Glomerular visceral epithelial cell (primary cell): Measurements from ENCODE around the gene CEP95.
"Not testable (repeated sequence)": the region's sequence is repeated elsewhere in the genome, so short reads cannot be mapped to it uniquely, and the experiment has no call there.

Source experiments
- DNase-seq: peaks from one replicate; pipeline ENCODE4 v3.0.0-alpha.2; 2016; ENCODE audit errors: extremely low spot score

CEP95 gene, protein sequence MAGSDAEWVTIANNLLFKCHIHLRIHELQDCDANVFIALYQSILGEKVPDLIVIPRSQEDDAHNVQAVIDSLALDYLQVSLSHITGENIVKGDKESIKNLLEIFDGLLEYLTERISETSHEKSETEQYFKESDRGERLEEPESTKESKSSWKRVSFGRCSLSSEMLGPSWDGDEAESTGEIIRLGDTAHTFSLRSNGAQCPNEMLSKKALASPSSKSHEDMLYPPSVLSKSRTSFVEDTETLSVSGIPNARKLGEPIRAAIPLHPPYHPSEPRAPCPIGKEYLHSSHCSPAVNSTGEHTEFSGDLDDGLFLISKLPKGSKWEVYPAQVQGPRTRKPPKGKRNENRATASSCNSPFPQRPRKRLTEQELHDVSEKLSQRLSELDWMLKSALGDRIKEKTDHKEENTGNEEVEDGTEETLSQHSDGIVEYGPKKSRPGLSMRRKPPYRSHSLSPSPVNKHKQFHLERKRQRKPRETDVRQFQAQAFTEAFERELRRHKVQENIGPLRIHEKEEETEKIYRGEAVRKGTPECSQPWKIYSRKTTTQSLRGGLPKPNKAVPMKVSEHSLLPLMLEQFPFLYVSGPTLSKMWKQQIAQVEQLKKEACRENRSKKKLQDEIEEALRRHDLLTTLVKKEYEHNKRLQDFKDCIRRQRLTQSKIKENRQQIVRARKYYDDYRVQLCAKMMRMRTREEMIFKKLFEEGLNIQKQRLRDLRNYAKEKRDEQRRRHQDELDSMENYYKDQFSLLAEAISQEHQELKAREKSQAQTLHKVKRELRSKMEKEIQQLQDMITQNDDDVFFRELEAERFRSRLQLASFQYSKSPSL

DNA sequence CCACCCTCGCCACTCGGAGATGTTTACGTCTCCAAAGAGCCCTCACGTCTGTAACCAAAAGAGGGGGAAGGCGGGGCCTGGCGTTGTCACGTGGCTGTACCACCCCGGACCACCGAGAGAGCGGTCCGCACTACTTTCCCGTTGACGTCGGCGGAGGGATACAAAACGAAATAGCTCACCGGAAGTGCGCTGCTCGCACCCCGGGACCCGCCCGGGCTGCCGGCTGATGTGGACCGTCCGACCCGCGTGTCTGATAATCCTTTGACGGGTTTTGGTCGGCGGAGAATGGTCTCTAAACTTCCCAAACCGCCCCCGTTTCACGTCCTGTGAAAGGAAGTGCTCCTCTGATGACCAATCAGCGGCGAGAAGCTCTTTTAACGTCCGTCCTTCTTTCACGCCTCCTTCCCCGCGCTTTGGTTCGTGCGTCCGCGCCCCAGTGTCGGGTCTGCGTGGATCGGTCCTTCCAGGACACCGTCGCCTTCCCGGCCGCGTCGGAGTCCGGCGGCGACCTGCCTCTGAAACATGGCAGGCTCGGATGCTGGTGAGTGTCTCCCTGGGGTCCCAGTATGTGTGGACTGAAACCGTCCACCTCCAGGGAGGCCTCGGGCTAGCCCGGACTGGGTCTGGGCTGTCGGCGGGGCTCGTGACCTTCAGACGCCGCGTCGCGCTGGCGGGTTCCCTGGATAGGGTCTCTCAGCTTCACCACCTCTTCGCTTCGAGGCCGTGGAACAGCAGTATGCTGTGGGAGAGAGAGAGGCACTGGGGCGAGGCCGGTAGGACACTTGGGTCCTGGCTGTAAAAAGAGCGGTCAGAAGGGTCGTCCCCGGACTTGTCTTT, at the start of gene CEP95:
Gene CEP95 (plus strand): TSS at position 402 of the 837 bp plus-strand sequence. CDS start 121 bp downstream, at position 523.
- no peak for DNase-seq

DNA sequence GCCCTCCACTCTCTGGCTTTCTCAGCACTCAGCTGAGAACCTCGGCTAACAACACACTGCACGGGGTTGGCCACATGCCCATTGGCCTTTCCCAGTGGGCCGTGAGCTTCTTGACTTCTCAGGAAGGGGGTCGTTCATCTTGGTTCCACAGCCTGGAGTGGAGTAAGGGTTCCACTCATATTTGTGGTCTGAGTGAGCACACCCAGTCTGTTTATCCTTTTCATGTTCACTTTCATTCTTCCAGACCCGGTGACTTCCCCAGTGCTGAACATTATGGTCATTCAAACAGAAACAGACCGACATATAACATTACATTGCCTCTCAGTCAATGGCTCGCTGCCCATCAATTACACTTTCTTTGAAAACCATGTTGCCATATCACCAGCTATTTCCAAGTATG, 49.6 kb upstream of the CEP95 start:
- DNase-seq = peak; percentile 84

DNA sequence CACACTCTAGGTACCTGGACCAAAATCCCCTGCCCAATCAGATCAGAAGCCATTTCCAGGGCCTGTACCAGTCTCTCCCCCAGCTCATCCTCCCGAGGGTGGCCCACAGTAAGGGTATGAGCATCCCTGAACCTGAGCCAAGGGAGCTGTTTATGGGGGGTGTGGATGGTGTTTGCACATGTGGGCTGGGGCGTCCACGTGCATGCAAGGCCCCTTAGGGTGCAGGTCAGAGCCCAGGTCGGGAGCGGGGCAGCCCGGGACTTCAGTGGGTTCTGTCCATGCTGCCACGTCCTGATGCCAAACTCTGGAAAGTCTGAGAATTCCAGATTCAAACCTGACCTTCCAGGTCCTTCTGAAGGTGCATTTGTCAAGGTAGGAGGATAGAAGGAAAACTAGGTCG, 48.0 kb upstream of the CEP95 start:
- no peak for DNase-seq

DNA sequence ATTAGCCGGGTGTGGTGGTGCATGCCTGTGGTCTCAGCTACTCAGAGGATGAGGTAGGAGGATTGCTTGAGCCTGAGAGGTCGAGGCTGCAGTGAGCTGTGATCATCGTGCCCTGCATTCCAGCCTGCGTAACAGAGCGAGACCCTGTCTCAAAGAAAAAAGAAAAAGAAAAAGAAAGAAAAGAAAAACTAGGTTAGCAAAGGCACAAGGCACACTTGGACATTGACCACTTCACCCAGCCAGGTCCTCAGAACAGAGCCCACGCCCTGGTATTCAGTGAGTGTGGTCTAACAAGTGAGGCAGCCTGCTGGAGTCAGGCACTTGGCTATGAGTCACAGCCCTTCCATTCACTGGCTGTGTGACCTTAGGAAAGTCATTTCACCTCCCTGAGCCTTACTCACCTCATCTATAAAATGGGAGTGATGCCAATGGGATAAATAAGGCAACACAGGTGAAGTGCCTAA, 47.5 kb upstream of the CEP95 start:
- peak; percentile 82 for DNase-seq

DNA sequence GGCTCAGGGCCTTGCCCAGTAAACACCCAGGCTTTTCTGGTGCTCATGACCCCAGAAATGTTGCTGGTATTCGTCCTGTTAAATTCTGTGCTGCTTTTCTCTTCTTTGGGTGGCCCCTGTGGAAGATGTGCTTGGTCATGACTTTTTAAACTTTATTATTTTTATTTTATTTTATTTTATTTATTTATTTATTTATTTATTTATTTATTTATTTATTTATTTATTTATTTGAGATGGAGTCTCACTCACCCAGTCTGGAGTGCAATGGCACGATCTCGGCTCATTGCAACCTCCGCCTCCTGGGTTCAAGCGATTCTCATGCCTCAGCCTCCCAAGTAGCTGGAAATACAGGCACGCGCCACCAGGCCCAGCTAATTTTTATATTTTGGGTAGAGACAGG, 47.0 kb upstream of the CEP95 start:
- DNase-seq = not testable (repeated sequence)

DNA sequence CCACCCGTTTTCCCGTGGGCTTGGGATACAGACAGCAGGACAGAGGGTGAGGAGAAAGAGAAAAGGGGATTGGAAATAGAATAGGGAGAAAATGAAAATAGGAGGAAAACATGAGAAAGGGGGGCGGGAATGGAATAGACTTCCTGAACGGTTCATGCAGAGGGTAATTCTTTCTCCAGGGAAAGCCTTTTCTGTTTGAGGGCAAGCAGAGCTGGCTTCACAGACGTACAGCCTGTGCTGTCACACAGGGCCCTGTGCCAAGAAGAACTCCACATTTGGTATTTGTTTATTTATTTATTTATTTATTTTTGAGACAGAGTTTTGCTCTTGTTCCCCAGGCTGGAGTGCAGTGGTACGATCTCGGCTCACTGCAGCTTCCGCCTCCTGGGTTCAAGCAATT, 45.8 kb upstream of the CEP95 start:
- no peak for DNase-seq

DNA sequence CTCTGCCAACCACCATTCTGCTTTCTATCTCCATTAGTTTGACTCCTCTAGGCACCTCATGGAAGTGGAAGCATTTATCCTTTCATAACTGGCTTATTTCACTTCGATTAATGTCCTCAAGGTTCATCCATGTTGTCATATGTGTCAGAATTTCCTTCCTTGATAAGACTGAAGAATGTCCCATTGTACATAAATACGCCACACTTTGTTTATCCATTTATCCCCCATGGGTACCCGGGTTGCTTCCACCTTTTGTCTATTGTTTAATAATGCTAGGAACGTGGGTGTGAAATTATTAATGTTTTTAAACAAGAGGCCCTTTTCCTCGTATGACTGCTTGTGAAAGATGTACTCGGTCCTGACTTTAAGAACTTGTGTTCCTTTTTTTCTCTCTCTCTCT, 45.0 kb upstream of the CEP95 start:
- no peak for DNase-seq

DNA sequence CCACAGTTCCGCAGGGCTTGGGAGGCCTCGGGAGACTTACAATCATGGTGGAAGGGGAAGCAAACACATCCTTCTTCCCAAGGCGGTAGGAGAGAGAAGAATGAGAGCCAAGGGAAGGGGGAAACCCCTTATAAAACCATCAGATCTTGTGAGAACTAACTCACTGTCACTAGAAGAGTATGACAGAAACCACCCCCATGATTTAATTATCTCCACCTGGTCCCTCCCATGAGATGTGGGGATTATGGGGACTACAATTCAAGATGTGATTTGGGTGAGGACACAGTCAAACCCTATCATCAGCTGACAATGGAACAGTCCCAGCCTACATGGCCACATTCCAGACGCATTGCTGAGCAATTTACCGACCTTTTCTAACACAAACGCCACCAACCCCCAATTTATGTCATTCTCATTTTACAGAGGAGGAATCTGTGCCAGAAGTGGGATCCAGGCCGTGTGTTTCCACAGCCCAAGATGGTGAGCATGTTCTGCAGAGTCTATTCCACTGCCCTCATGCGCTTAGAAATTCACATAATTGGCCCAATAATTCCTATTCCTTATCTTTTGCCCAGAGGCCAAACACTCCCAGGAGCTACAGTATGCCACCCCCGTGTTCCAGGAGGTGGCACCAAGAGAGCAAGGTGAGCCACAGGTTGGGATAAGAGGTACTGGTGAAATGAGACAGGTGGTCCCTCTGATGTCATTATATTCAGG, 40.6 kb upstream of the CEP95 start:
- DNase-seq = no peak

DNA sequence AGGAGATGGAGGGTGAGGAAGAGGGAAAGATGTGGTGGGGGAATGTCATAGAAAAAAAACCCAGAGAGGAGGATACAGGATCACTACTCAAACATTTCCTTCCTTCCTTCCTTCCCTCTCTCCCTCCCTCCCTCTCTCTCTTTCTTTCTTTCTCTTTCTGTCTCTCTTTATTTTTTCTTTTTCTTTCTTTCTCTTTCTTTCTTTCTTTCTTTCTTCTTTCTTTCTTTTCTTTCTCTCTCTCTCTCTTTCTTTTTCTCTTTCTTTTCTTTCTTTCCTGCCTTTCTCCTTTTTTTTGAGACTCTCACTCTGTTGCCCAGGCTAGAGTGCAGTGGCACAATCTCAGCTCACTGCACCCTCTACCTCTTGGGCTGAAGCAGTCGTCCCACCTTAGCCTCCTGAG, 39.9 kb upstream of the CEP95 start:
- not testable (repeated sequence) for DNase-seq

DNA sequence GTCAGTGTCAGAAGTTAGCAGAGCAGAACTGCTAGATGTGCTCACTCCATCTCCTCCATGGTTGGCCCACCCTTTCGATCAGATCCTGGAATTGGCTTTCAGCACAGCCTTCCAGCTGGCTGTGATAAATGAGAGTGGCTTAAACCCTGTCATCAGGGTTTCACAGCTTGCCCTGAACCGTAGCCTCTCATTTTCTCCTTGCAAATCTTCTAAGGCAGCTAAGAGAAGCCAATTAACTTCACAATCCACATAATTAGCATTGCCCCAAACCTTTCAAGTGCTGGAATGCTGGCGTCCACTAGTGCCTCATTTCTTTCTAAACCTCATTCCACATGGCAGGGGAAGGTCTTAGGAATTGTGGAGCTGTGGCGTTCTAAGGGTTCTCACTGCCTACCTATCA, 36.2 kb upstream of the CEP95 start:
- no peak for DNase-seq

DNA sequence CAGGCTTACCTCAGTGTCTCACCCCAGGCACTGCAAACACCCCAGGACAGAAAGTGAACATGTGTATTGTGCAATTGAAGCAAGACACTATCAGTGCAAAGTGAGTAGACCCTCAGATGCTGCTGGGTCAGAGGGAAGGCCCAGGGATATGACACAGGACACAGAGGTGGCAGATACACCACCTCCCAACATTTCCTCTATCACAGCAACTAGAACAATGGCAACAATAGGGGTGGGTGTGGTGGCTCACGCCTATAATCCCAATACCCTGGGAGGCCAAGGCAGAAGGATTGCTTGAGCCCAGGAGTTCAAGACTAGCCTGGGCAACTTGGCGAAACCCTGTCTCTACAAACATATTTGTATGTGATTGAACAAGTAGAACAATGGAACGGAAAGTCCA, 35.3 kb upstream of the CEP95 start:
- no peak for DNase-seq

DNA sequence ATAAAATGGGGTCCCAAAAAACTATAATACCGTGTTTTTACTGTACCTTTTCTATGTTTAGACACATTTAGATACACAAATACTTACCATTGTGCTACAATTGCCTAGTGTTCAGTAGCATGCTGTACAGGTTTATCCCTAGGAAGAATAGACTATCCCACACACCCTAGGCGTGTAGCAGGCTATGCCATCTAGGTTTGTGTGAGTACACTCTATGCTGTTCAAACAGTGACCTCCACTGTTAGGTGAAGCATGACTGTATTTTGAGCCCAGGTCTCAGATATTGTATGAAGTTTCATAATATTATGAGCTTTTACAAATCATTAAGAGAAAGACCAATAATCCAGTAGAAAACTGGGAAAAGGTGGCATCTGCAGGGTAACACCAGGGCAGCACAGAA, 34.2 kb upstream of the CEP95 start:
- DNase-seq = no peak

DNA sequence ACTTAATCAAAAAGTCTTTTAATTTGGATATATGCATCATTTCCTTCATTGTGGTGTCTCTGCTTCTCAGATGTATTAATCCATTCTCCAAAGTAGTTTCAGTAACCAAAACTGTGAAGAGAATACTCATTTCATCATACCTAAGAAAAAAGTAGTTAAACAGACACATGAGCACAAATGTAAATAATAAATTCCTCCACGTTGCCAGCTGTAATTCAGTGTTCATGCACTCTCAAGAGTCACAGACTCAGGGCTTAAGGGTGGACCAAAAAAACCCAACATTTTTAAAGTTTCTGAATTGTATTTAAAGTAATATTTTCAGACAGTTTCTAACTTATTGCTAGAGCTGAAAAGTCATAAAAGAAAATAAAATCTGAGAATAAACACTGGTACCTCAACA, 28.9 kb upstream of the CEP95 start:
- DNase-seq = no peak

DNA sequence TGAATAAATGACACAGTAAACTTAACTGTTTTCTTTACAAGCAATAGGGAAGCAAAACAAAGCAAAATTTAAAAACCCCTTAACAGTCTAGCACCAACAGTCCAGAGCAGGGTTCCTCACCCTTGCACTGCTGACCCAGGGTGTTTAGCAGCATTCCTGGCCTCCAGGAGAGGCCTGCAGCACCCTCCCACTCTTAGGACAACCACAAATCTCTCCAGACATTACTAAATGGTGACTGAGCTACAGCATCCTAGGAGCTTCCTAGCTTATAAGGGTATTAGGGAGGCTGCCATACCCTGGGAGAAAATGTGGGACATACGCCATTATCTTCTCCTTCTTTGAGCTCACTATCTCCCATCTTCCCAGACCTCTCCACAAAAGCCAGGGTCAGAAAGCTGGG, 25.8 kb upstream of the CEP95 start:
- no peak for DNase-seq

DNA sequence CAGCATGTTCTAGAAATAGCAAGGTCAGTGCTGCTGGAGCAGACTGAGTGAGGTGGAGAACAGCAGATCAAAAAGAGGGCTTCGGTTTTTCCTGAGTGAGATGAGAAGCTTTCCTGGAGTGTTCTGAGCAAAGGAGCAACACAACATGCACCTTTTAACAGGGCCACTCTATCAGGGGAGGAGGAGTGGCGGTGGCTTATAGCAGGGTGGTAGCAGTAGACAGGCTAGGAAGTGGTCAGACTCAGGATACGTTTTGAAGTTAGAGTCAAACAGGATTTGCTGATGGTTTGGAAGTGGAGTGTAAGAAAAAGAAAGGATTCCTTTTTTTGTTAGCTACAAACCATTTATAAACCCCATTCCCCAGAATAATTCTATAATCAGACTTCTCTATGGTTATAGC, 22.4 kb upstream of the CEP95 start:
- no peak for DNase-seq

DNA sequence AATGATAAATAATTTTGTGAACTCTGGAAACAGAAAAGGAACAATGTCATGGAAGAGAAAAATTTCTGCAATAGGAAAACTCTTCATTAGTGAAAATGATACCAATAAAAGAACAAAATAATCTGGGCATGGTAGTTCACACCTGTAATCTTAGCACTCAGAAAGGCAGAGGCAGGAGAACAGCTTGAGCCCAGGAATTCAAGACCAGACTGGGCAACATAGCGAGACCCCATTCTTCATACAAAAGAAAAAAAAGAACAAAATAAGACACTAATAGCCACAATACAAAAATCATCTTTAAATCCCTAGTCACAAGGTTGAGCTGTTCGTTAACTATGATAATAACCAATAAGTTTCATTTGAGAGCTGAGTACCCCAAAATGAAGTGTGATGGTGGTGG, 18.5 kb upstream of the CEP95 start:
- no peak for DNase-seq

DNA sequence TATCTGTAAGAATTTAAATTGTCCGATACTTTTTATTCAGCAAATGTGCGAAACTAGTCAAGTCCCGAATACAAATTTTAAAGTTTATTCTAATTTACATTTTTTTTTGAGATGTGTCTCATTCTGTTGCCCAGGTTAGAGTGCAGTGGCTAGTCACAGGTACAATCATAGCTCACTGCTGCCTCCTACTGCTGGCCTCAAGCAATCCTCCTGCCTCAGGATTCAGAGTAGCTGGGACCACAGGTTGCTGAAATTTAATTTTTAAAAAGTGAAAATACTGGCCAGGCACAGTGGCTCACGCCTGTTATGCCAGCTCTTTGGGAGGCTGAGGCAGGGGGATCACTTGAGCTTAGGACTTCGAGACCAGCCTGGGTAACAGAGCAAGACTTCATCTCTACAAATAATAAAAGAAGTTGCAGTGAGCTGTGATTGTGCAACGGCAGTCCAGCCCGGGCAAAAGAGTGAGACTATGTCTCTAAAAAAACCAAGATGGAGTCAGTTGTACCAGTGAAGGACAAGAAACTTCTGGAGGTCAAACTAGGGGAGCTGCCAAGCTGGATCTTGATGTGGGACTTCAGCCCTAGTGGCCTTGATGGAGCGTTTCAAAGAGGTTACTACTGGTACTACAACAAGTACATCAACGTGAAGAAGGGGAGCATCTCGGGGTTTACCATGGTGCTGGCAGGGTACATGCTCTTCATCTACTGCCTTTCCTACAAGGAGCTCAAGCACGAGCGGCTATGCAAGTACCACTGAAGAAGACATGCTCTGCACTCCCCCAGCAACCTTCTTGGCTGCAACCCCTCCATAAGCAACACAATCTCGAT, 15.5 kb upstream of the CEP95 start:
- peak; percentile 41 for DNase-seq

DNA sequence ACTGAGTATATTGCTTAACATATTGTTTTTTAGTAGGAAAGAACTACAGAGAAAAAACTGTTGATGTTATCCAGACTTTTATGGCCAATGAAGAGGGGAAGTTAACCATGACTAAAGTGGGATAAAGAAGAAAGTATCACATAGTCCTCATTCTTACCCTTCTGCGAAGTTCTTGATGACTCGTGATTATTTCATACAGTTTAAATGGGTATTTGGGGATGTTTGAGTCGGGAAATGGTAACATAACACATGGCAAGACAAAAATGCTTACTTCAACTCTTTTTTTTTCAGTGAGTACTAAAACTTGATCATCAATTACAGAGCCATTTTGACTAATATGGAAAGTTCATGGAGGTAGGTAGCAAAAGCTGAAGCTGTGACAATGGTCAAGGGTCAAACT, 14.8 kb upstream of the CEP95 start:
- no peak for DNase-seq

DNA sequence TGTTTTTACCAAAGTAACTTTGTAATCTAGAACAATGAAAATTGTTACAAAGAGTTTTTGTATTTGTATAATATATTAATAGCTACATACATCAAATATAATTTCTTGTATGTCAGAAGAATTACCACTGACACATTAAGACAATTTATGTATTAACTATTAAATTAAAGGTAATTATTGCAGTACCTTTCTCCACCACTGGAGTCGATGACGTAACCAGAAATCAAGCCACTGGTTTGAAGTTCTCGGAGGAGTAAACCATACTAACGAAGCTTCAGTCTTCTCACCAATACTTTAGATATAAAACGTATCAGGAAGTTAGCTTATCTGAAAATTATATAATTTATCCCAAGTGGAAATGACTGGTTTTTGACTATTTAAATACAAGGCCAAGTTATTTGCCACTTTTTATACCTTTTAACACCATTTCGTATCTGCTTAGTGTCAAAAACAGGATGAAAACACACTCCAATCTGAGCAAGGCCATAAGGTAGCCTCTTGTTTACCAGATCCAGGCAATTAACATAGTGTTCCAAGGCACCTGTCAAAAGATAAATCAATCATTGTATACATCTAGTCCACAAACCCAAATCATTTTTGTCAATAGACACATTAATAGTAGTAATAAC, 14.2 kb upstream of the CEP95 start:
- no peak for DNase-seq

DNA sequence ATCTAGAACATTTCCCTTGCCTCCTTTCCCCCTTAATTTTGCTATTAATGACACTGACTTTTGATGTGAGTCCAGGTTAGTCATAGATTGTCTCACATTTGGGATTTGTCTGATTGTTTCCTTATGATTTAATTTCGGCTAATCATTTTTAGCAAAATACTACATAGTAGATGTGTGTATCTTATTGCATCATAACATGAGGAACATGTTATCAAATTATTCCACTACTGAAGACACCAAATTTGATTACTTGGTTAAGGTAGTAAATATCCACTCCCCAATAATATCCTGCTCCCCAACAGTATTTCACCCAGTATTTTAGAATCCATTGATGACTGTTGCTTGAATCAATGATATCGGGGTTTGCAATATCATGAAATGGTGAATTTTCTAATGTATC, 12.7 kb upstream of the CEP95 start:
- no peak for DNase-seq
